Left ventricle myocardium superior (tissue), 1 donor: Measurements from ENCODE around the gene PALB2. TPM values are rescaled to one million over a fixed set of nuclear protein-coding genes. Genes with fewer than 3 reads are reported as not detected.

ENCODE experiments used
- ATAC-seq: fragments of 200-7000 bp; cut with Tn5 transposase; one replicate; pipeline ENCODE4 v1.9.1; 2020; ENCODE audit warnings: mild to moderate bottlenecking, moderate library complexity
- DNase-seq: peaks from one replicate; pipeline ENCODE4 v3.0.0-alpha.2; 2020
- intact Hi-C: fragments of 100-400 bp; cut with micrococcal nuclease; formaldehyde crosslinking; loops from one replicate; pipeline ENCODE4 v1.11.0; 2022
- long read RNA-seq: library from polyadenylated mRNA; unstranded; transcript quantifications from one replicate; pipeline ENCODE4 v2.0.0, GENCODE V29; 2021
- total RNA-seq: library from RNA; stranded (reverse); fragmentation: NEBNext Ultra II Directional; extraction: Animal tissue kit (Norgen Biotek cat#: 25700); gene quantifications from one replicate; pipeline ENCODE4 v1.2.1, GENCODE V29; 2021
- donor health status: DM: no; HTN: yes; CAD: no; lungs with severe emphysema.

Gene PALB2
- total RNA-seq, result 5.5 TPM
- long read RNA-seq, full-length matches to known transcripts, result 1 of 7 reads
- long read RNA-seq, partial matches to known transcripts, result 4 of 7 reads
- long read RNA-seq, other reads (novel, unspliced or antisense), result 2 of 7 reads

DNA sequence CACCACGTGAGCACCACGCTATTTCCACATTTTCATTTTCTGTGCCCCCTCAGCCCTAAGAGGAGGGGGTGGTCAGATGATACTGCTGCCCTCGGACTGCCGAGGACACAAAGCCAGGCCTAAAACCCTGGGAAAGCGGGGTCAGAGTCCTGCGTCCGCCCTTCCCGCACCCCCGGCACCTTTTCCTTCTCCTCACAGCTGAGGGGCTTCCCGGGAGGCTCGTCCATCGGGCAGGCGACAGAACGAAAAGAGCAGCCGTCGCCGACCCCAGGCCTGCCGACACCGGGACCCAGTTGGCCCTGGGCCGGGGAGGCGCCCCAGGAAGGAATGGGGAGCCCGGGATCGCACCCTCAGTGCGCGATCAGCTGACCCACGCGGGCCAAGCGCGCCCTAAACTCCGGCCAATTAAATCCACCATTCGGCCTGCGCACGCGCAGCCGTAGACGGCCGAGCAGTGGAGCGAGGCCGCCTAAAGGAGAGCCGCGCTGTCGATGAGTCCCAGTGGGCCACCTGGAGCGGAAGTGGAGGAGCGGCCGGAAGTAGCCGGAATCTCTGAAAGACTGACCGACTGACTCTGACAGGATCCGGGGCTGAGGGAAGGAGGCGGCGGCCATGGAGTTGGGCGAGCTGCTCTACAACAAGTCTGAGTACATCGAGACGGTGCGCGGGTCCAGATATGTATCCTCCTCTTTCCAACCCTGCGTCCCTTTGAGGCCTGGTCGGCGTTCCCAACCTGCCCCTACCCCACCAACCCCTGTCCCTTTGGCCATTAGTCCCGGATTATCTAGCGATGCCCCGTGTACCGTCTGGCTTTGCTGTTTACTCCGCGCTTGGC lies at the start of gene PALB2, which contains the start of gene DCTN5:
PALB2 (minus strand) TSS at position 380 of the 835 bp plus-strand sequence; CDS start at position 227, 153 bp downstream.
DCTN5 (plus strand) TSS at position 536 of the 835 bp plus-strand sequence; CDS start at position 613, 77 bp downstream.
- intact Hi-C loops, result no loop called here
- peak; percentile 100 for ATAC-seq
- DNase-seq, result peak; percentile 96

DNA sequence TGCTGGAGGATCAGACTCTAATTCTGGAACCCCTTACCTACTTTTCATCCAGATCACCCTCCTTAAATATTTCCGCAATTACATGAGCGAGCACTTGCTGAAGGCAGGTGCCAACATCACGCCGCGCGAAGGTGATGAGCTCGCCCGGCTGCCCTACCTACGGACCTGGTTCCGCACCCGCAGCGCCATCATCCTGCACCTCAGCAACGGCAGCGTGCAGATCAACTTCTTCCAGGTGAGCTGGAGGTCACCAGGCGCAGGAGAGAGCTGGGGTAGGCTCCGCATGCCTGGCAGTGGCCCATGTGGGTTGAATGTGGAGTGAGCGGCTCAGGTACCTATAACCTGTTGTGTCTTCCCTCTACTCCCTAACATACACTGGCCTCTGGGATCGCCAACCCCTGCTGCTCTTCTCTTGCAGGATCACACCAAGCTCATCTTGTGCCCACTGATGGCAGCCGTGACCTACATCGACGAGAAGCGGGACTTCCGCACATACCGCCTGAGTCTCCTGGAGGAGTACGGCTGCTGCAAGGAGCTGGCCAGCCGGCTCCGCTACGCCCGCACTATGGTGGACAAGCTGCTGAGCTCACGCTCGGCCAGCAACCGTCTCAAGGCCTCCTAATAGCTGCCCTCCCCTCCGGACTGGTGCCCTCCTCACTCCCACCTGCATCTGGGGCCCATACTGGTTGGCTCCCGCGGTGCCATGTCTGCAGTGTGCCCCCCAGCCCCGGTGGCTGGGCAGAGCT lies 48.5 kb upstream of the PALB2 start:
- ATAC-seq (no peak), DNase-seq (no peak)
- intact Hi-C loops, result no loop called here

- ATAC-seq (no peak), DNase-seq (no peak)
- intact Hi-C loops, result no loop called here
These were observed 46.1 kb upstream of the PALB2 start for GRCh38 chr16:23687034-23687808.

GRCh38 chr16:23683487-23683886 lies 42.4 kb upstream of the PALB2 start:
- intact Hi-C loops, result no loop called here

GRCh38 chr16:23682181-23682580 lies 41.1 kb upstream of the PALB2 start:
- ATAC-seq, result no peak
- intact Hi-C loops, result no loop called here

More at GRCh38 chr16:23683487-23683886, 42.4 kb upstream of the PALB2 start:
- ATAC-seq, result no peak
- no peak for DNase-seq

GRCh38 chr16:23679986-23680336 lies 38.9 kb upstream of the PALB2 start:
- intact Hi-C loops, result no loop called here
- ATAC-seq (no peak), DNase-seq (no peak)

More at GRCh38 chr16:23682181-23682580, 41.1 kb upstream of the PALB2 start:
- no peak for DNase-seq

DNA sequence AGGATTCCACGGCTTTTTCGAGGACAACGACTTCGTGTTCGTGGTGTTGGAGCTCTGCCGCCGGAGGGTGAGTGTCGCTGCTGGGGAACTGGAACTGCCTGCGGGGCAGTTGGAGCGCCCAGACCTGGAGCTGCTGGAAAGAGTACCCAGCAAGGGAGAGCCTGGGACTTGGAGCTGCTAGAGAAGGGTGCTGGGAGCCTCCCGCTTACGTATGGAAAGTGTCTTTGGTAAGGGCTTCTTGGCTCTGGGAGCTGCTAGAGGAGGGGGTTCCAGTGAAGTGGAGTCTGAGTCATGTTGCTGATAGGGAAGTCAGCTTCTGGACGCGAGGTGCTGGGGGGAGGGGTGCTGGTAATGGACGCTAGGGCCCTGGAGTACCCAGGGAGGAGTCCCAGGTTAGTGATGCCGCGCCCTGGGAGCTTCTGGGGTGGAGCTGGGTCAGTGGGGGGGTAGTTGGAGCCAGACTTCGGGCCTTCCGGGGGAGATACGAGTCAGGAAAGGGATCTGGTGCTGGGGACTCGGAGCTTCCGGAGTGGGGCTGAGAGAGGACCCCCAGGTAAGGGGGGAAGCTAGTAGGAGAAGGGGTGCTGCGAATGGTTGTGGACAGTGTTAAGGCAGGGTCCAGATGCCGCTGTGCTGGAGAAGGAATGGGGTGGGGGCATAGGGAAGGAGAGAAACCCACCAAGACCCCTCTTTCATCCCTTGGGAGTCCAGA lies 38.3 kb upstream of the PALB2 start:
- ATAC-seq (no peak), DNase-seq (no peak)
- intact Hi-C loops, result no loop called here

GRCh38 chr16:23678430-23679273 lies 37.5 kb upstream of the PALB2 start, which contains the start of gene PLK1:
Gene PLK1, plus strand, starts transcription at chr16:23678889. Its CDS starts 44 bp downstream, at chr16:23678933.
- intact Hi-C loops, result no loop called here
- peak; percentile 94 for ATAC-seq
- DNase-seq, result peak; percentile 84

GRCh38 chr16:23676924-23677480 lies 35.9 kb upstream of the PALB2 start:
- ATAC-seq, result no peak
- intact Hi-C loops, result no loop called here

DNA sequence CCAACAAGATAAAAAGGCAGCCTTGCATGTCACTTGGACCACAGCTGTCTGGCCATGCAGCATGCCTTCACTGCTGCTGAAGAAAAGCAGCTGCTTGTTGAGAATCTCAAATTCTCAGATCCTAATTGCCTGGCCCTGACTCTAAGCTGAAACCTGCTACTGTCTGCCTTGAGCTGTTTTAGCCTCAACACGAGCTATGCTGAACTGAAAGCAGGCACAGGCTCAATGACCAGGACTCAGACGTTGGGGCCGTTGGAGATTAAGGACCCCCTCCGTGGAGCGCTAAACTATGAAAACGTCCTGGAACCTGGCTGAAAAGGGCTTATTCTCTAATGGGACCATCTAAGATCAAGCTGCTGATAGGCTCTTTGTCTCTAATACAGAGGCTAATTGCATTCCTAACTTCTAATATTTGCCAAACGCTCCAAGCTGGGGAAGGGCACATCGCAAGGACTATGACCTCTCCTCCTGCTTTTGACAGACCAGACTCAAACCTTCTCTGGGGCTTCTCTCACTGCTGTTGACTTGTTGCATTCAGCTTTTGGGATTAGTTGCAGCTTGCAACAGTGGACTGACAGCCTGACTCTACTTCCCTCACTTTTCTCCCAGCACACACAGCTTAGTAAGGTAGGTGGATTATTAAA lies 33.0 kb upstream of the PALB2 start:
- no peak for ATAC-seq
- no peak for DNase-seq
- intact Hi-C loops, result no loop called here

More at GRCh38 chr16:23676924-23677480, 35.9 kb upstream of the PALB2 start:
- DNase-seq, result no peak

DNA sequence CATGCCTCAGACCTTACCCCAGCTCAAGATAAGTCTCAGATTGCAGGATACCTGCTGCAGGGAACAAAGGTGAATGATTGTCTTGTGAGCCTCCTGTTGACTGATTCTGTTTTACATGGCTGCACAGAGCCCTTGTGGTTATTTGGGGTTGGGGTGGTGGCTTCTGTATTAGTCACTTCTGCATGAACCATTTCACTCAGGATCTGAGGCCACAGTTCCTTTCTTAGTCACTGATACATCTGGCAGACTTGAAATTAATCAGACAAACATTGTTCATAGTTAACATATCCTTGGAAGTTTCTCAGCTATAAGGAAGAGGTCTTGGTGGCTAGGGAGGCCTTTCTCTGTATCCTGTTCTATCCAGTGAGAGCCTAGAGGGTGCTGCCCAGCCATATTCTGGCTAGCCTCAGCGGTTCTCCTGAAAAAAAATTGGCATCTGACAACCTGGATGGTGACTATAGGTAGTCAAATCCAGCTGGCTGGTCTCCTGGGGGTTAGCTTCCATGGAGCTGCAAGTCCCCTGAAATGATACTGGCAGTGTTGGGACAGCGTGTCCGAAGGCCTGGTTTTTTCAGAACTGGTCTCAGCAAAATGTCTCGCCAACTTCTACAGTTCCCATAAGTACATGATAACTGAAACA lies 29.1 kb upstream of the PALB2 start:
- intact Hi-C loops, result no loop called here
- ATAC-seq (no peak), DNase-seq (no peak)

- intact Hi-C loops, result no loop called here
- DNase-seq, result no peak
- ATAC-seq, result no peak
These were observed 27.8 kb upstream of the PALB2 start for GRCh38 chr16:23668873-23669272.

GRCh38 chr16:23668225-23668624 lies 27.1 kb upstream of the PALB2 start:
- no peak for ATAC-seq
- intact Hi-C loops, result no loop called here

GRCh38 chr16:23667355-23667659 lies 26.2 kb upstream of the PALB2 start:
- intact Hi-C loops, result no loop called here
- DNase-seq (no peak), ATAC-seq (no peak)

More at GRCh38 chr16:23668225-23668624, 27.1 kb upstream of the PALB2 start:
- DNase-seq, result no peak

DNA sequence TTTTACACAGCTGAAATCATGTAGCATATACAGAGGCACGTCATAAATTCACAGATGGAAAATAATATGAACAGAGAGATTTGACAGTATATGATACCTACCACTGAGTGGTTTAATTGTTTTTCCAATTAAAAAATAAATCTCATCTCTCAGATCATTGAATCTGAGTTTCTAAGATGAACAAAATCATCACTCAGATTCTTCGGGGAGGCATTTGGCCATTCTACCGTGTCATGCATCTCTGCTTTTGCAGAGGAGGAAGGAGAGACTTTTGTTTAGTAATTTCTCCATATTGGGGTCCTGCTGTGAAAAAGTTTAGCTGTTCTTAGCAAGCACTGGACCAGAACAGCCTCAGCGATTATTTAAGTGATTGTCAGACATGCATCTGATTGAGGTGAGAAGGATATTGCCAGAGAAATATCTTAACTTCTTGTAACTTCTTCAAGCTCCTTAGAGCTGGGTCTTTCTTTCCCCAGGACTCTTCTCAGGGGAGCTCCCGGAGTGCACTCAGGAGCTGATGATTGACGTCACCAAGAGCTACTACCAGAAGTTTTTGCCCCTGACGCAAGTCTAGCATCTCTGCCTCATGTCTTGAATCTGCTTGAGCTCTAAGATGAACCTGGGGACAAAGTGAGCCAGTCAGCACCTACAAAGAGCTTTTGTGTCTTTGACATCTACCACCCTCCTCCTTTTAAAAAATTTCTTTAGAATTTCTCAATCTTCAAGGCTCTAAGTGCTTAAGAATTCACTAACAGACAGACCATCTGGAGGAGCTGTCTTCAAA lies 25.7 kb upstream of the PALB2 start:
- intact Hi-C loops, result no loop called here
- DNase-seq, result no peak
- ATAC-seq, result no peak

- ATAC-seq, result no peak
- intact Hi-C loops, result no loop called here
- DNase-seq, result no peak
These were observed 22.8 kb upstream of the PALB2 start for GRCh38 chr16:23663918-23664317.
